ENCODE measurements around the gene MARCHF2.
"Not testable (repeated sequence)": the region's sequence is repeated elsewhere in the genome, so short reads cannot be mapped to it uniquely, and the experiment has no call there.

Gene MARCHF2

GRCh38 chr19:8387688-8388611 lies 25.2 kb upstream of the MARCHF2 start:
- no peak for DNase-seq

GRCh38 chr19:8388612-8388958 lies 24.5 kb upstream of the MARCHF2 start:
- no peak for DNase-seq

DNA sequence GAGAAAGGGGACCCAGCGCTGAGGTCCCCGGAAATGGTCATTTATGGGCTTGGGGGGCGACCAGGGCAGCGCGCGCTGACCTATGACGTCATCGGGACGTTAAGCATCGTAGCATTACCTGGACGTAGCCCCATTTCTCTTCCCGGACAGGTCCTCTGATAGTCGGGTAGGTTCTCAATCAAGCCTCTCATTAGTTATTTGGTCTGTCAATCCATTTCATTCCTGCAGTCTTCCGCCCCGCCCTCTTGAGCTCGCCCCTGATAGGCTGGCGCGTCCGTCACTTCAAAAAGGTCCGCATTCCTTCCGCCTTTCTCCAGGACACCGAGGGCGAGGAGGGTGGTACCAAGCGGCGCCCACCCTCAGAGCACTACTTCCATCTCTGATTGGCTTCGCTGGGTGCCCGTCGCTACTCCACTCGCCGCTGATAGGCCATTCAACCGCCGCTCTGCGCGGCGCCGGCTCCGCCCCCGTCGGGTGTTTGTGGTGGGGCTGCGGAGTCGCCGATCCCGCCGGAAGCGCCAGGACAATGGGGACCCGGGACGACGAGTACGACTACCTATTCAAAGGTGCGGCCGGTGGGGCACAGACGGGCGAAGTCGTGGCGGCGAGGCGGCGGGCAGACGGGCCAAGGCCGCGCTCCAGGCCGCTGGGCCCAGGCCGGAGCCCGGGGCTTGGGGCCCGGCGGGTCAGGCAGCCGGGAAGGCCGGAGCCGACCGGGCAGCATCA lies 23.1 kb upstream of the MARCHF2 start, which contains the start of gene RAB11B:
Gene RAB11B (plus strand): TSS at position 470 of the 726 bp plus-strand sequence. CDS start 57 bp downstream, at position 527.
- peak; percentile 100 for DNase-seq

DNA sequence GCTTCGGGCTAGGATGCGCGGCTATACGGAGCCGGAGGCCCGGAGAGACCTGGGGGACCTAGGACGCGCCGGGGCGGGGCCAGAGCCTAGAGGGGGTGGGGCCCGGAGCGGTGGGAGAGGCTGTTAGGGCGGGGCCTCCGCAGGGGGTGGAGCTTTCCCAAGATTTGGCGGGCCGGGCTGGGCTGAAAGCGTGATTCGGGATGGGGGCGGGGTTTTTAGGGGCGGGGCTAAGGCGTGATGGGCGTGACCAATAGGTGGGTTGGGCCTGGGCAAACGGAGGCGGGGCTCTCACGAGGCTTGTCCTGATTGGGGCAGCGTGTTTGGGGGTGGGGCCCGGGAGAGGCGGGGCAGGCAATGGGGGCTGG lies 22.5 kb upstream of the MARCHF2 start:
- DNase-seq, result peak; percentile 69 to 95

DNA sequence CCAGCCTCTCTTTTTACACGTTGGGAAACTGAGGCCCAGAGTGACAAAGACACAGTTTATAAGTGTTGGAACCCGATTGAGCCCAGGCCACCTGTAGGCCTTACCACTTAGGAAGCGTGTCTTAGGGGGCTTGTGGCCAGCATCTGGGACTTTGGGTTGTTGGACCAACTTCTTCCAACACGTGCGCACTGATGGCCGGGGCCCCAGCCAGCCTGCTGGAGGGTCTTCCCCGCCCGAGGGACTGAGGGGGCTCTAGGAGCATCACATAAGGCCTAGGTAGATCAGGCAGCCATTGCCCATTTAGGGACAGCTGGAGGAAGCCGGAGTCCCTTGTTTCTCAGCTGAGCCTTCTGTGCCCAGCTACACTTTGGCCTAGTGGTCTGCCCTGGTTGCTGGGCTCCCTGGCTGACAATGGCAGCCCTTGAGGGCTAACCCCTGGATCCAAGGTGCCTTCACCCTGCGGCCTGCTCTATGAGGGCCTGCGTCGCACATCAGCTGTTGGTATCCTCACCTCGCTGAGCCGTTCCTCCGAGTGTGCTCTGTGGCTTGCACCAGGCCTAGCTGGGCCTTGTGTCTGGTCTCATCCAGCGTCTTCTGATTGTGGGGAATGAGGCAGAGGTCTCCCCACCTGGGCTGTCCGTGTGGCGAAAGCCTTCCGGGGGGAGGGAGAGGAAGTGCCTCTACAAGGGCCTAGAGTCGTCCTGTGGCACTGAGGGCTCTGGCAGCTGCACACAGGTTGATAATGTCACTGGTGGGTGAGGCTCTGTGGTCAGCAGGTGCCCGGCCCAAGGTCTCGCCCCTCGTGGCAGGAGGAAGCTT lies 21.7 kb upstream of the MARCHF2 start:
- DNase-seq, result no peak

GRCh38 chr19:8392017-8392591 lies 21.0 kb upstream of the MARCHF2 start:
- DNase-seq, result no peak

DNA sequence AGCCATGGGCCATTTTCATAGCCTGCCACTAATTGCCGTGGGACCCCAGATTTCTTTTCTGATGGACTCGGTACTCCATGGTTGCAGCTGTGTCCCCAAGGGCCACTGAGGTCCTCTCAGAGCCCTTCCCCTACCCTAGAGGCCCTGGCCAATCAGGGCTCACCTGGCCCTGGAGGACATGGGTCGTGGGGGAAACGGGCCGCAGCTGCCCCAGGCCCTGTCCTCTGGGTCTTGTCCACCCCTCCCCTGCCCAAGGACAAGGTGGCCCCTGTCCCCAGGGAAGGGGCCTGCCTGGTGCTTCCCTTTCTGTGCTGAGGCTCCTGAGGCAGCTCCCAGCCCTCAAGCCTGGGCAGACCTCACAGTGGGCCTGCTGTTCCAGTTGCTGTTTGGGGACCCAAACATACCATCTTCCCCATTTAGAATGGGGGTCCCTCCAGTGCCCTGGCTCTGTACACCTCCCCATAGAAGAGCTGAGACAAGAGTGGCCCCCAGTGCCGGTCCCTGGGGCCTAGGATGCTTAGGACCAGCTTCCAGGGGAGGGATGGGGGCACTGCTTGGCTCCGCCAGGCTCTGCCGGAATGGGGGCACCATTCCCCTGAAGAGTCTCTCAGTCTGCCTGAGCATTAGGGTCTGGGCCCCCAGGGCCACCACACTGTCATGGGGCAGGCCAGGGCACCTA lies 19.8 kb upstream of the MARCHF2 start:
- no peak for DNase-seq

DNA sequence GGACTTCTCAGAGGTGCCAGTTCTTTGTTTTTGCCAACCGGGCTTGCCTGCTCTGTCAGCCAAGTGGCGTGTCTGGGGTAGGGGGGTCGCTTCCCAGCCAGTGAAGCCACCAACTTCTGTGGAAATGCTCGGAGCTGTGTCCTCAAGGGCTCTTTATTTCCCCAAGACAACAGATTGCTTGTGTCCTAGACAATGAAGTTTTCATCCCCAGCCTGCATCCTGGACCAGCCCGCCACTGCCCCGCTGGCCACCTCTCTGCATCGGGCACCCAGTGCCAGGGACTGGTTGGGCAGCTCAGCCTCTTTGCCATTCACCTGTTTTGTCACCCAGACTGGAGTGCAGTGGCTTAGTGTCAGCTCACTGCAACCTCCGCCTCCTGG lies 19.2 kb upstream of the MARCHF2 start:
- DNase-seq, result no peak

DNA sequence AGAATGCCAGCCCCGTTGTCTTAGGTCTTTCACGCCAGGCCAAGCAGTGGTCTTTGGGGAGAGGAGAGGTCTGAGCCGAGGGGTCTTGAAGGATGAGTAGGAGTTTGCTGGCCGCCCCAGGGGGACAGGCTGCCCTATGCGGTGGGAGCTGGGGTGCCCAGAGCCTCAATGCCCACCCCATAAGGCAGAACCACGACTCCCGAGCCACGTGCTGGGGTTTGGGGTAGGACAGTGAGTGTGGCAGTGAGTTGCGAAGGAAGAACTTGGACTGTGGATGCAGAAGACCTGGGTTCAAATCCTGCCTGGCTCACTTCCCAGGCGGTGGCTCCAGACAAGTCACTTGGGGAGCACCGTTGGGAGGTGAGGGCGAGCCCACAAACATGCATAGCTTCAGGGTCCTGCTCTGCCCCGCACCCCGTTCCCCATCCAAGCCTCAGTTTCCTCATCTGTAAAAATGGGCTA lies 17.5 kb upstream of the MARCHF2 start:
- DNase-seq, result no peak

DNA sequence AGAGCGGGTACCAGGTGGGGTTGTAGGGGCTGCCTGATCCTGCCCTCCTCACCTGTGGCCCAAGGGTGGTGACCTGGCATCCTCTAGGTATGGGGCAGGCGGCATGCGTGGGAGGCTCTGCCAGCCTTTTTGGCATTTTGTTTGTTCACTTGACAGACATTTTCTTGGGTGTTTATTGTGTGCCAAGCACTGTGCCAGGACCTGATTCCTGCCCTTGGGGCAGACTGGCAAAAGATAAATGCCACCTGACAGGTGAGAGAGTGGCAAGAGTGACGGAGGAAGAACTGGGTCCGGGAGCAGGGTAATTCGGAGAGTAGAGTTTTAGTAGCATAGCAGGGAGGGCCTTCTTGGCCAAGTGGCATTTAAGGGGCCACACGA lies 16.9 kb upstream of the MARCHF2 start:
- no peak for DNase-seq

DNA sequence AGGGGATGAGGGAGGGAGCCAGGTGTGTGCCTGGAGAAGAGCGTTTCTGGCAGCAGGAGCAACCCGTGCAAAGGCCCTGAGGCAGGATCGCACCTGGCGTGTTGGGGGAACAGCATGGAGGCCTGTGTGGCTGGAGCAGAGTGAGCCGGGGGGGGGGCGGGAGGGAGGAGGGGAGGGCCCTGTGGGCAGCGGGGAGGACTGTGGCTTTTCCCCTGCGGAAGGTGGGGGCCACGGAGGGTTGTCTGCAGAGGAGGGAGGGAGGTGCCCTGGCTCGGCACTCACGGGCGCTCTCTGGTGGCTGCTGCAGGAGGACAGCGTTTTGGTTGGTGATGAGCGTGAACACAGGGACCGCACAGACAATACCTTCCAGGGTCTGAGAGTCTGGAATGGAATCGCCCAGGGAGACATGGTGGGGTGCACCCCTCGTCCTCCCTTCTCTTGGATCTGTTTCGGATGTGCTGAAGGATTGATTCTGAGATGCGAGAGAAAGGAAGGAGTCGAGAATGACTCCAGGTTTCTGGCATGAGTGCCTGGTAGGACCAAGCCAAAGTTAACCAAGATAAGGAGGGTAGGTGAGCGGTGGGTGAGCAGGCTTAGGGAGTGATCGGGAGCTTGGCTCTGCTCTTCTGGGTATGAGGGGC lies 16.4 kb upstream of the MARCHF2 start:
- peak in 1 of 2 experiments; percentile 45 for DNase-seq

GRCh38 chr19:8397271-8397670 lies 15.8 kb upstream of the MARCHF2 start:
- no peak for DNase-seq

DNA sequence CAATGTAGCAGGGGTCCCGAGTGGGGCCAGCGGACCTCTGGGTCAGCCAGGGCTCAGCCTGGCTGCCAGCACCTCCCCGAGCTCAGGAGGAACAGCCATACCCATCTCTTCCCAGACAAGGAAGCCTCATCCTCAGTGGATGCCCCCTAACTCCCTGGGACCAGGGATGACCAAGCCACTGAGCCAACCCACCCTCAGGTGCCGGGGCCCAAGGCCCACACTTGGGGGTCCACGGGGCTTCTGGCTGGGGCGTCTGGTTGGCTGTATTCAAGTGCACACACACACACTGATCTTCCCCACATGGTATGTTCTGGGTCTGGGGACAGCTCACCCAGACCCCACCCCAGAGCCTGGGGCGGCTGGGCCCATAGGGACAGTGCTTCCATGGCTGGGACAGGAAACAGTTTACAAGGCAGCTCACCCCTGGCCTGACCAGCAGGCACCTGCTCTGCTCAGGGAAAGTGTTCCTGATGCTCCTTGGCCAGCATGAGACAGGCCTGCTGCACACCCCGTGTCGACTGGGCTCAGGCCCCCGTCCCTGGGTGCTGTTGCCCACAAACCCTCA lies 15.3 kb upstream of the MARCHF2 start:
- no peak for DNase-seq

DNA sequence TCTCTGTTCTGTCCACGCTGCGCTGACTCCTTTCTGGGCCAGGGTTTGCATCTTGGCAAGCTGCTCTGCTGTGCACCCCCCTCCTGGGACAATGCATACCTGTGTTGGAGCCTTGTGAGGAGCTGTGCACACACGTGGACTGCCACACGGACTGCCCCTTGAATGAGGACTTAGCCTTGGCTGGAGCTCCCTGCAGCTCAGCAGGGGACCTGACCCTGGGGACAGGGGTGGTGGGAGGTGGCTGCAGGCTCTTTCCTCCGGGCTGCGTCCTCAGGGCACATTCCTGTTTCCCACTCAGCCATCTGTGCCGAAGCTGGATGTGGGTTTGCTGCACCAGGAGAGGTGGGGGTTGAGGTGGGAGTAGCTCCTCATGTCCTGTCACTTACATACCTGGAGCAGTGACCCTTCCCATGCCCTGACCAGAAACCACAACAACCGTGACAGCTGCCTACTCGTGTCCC lies 14.8 kb upstream of the MARCHF2 start:
- DNase-seq, result no peak

DNA sequence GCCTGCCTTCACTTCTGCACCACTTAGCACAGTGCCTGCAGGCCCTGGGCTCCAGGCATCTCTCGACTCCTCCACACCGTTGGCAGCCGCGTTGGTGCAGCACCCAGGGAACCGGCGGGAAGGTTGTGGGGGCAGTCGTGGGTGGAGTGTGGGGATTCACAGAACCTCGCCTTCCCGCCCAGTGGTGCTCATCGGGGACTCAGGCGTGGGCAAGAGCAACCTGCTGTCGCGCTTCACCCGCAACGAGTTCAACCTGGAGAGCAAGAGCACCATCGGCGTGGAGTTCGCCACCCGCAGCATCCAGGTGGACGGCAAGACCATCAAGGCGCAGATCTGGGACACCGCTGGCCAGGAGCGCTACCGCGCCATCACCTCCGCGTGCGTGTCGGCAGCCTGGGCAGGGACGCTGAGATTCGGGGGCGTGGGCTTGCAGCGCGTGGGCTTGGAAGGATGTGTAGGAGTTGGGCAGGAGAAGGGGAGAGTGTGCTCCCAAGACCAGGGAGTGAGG lies 13.4 kb upstream of the MARCHF2 start:
- DNase-seq, result no peak

DNA sequence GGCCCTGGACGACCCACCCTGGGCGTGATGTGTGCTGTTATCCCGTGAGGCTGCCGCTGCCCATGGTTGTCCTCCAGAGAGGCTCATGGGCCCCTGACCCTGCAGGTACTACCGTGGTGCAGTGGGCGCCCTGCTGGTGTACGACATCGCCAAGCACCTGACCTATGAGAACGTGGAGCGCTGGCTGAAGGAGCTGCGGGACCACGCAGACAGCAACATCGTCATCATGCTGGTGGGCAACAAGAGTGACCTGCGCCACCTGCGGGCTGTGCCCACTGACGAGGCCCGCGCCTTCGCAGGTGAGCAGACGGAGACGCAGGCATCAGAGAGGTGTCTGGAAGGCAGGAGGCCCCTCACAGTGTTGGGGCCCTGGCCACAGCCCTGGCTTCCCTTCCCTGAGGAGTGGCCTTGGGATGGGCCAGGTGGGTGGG lies 11.1 kb upstream of the MARCHF2 start:
- no peak for DNase-seq

DNA sequence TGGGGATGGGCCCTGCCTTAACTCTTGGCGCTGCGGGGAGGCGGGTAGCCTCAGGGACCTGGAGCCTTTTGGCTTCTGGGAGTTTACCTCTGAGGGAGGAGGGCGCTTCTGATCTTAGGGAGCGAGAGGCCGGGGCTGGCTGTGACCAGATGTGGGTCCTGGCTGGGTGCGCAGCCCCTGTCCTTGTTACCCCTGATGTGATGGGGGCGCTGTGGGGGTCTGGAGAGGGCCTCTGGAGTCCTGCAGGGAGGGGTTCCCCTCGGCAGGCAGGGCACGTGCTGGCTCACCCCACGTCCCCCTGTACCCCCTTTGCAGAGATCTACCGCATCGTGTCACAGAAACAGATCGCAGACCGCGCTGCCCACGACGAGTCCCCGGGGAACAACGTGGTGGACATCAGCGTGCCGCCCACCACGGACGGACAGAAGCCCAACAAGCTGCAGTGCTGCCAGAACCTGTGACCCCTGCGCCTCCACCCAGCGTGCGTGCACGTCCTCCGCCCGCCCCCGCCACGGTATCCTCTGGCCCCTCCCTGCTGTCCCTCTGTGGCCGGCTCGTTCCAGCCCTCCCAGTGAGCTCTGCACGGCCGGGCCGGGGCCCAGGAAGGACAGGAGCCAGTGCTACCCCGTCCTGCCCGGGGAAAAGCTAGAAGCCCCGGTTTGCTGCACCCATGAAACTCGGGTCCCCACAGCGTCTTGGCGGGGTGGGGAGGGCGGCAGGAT lies 9.8 kb upstream of the MARCHF2 start:
- DNase-seq, result no peak

DNA sequence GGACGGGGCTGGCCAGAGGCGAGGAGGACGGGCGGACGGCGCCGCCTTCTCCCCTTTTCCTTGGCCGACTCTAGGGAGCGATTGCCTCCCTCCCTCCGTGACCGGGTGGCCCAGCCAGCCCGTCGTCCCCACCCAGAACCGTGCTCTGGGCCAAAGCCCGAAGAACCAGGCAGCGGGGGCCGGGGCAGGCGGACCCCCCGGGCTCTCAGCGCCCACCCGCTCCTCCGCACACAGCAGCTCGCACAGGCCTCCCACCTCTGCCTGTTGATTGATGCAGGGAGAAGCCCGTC lies 9.3 kb upstream of the MARCHF2 start:
- DNase-seq, result no peak

DNA sequence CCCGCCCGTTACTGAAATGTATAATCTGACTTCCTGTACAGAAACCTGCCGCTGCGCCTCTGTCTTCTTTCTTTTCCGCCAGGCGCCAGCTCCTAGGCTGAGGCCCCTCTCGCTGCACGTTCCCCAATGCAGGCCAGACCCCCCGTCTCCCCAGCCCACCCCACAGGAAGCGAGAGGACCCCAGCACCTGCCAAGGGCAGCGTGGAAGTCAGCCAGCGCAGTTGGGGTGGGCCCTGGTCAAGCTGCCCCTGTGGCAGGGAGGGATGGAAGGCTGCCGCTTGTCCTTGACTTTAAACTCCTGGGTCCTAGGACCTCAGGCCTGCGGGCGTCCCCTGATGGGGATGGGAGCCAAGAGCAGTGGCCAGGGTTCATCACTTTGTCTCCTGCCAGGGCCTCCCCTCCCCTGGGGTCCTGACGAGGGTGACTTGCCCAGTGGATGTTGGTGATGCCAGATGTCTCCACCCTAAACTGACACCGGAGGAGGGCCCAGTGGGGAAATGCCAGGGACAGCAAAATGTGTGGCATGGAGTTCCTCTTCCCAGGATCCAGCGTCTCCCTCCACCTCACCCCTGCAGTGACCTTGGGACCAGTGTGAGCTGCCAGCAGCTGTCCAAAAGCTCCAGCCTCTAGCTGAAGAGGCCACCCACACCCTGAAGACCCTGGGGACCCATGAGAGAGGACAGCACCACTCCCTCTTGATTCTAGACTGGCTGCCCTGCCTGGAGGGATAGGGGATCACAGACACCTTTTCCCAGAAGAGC lies 8.5 kb upstream of the MARCHF2 start:
- no peak for DNase-seq

- DNase-seq, result not testable (repeated sequence)
Measured at GRCh38 chr19:8410718-8411117, 2.4 kb upstream of the MARCHF2 start.

Data from NCI-H526 (cell line).